MM.1S (cell line): ENCODE measurements around the gene ZPR1.
A peak's percentile ranks its signal among the peaks of the same experiment; 100 is the strongest.
"Not testable (repeated sequence)": the region's sequence is repeated elsewhere in the genome, so short reads cannot be mapped to it uniquely, and the experiment has no call there.

ENCODE experiments used
- DNase-seq: peaks from one replicate; pipeline ENCODE4 v3.0.0-alpha.2; 2015
- H2AFZ ChIP-seq: fragments of 300-600 bp; sonication (generic); 2 replicates; pipeline ENCODE4 v1.6.0; 2016; ENCODE audit warnings: antibody characterized with exemption, low read length
- H3F3A ChIP-seq: fragments of 300-600 bp; sonication (generic); 2 replicates; pipeline ENCODE4 v1.6.1; 2016; ENCODE audit warnings: mild to moderate bottlenecking, antibody characterized with exemption, low read length, moderate library complexity, mixed read lengths; ENCODE audit not compliant: insufficient read depth
- H3K27ac ChIP-seq: fragments of 300-600 bp; sonication (generic); 2 replicates; pipeline ENCODE4 v1.5.1; 2016; ENCODE audit warnings: mild to moderate bottlenecking, low read length
- H3K27me3 ChIP-seq: fragments of 300-600 bp; sonication (generic); replicated peaks from 2 replicates; pipeline ENCODE4 v1.6.0; 2016; ENCODE audit warnings: low read length; ENCODE audit not compliant: insufficient read depth
- H3K36me3 ChIP-seq: fragments of 300-600 bp; sonication (generic); replicated peaks from 2 replicates; pipeline ENCODE4 v1.6.1; 2016; ENCODE audit warnings: mild to moderate bottlenecking, low read length, mixed read lengths; ENCODE audit not compliant: insufficient read depth
- H3K4me1 ChIP-seq: fragments of 300-600 bp; sonication (generic); 2 replicates; pipeline ENCODE4 v1.6.1; 2016; ENCODE audit warnings: low read length, mixed read lengths
- H3K4me2 ChIP-seq: fragments of 300-600 bp; sonication (generic); 2 replicates; pipeline ENCODE4 v1.6.0; 2016; ENCODE audit warnings: low read depth, low read length
- H3K4me3 ChIP-seq: fragments of 300-600 bp; sonication (generic); 2 replicates; pipeline ENCODE4 v1.5.1; 2016; ENCODE audit warnings: low read length, mixed read lengths
- H3K79me2 ChIP-seq: fragments of 300-600 bp; sonication (generic); 2 replicates; pipeline ENCODE4 v1.6.1; 2016; ENCODE audit warnings: mixed run types, low read length, mixed read lengths
- H3K9ac ChIP-seq: fragments of 300-600 bp; sonication (generic); 2 replicates; pipeline ENCODE4 v1.6.1; 2016; ENCODE audit warnings: low read length, mixed read lengths
- H3K9me2 ChIP-seq: fragments of 300-600 bp; sonication (generic); replicated peaks from 2 replicates; pipeline ENCODE4 v1.6.1; 2016; ENCODE audit warnings: mild to moderate bottlenecking, low read length, mixed read lengths; ENCODE audit not compliant: insufficient read depth
- H3K9me3 ChIP-seq: fragments of 300-600 bp; sonication (generic); replicated peaks from 2 replicates; pipeline ENCODE4 v1.6.1; 2016; ENCODE audit warnings: mild to moderate bottlenecking, low read length, mixed read lengths; ENCODE audit not compliant: insufficient read depth
- H4K20me1 ChIP-seq: fragments of 300-600 bp; sonication (generic); 2 replicates; pipeline ENCODE4 v1.6.1; 2016; ENCODE audit warnings: mild to moderate bottlenecking, low read length, moderate library complexity, mixed read lengths; ENCODE audit not compliant: insufficient read depth
- EZH2 ChIP-seq: fragments of 300-600 bp; sonication (generic); optimal IDR thresholded peaks from 2 replicates; pipeline ENCODE3; 2017; ENCODE audit warnings: low read depth, mild to moderate bottlenecking, antibody characterized with exemption, low read length, mixed read lengths
- EZH2phosphoT487 ChIP-seq: fragments of 300-600 bp; sonication (generic); IDR thresholded peaks from 2 replicates; pipeline ENCODE4 v1.6.1; 2018; ENCODE audit warnings: antibody characterized with exemption, low read length
- TF ChIP-seq, protein P1 (sequence below): fragments of 300-600 bp; sonication (generic); IDR thresholded peaks from 2 replicates; pipeline ENCODE4 v1.5.1; 2016; ENCODE audit warnings: antibody characterized with exemption, low read length, mixed read lengths

Gene ZPR1

DNA sequence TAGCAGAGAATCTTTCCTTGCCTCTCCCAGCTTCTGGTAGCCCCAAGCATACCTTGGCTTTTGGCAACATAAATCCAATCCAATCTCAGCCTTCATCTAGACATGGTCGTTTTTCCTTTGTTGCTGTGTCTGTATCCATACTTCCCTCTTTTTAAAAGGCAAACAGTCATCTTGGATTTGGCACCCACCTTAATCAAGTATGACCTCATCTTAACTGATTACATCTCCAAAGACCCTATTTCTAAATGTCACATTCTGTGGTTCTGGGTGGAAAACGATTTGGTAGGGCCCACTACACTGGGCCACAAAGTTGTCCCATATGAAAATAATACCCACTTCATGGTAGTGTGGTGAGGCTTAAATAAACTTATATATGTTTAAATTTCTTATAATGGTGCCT is 15.9 kb downstream of the ZPR1 start:
- Histone ChIP-seq H3K79me2 (peaks cover 36% of the 10 kb centered on the region), H3K4me1 (peaks cover 32% of the 10 kb centered on the region), H2AFZ (no peak overlapping the region), H3K36me3 (peaks cover 3% of the 10 kb centered on the region), H3K4me2 (peak overlapping the region; percentile 75), H3K9me2 (no peaks in the 10 kb centered on the region), H3K27ac (peak overlapping the region; percentile 79), H3K27me3 (no peaks in the 10 kb centered on the region), H3F3A (peaks cover 22% of the 10 kb centered on the region), H3K4me3 (peak overlapping the region; percentile 87), H3K9me3 (no peaks in the 10 kb centered on the region), H4K20me1 (no peaks in the 10 kb centered on the region), H3K9ac (peak overlapping the region; percentile 97)
- TF ChIP-seq, protein P1, sequence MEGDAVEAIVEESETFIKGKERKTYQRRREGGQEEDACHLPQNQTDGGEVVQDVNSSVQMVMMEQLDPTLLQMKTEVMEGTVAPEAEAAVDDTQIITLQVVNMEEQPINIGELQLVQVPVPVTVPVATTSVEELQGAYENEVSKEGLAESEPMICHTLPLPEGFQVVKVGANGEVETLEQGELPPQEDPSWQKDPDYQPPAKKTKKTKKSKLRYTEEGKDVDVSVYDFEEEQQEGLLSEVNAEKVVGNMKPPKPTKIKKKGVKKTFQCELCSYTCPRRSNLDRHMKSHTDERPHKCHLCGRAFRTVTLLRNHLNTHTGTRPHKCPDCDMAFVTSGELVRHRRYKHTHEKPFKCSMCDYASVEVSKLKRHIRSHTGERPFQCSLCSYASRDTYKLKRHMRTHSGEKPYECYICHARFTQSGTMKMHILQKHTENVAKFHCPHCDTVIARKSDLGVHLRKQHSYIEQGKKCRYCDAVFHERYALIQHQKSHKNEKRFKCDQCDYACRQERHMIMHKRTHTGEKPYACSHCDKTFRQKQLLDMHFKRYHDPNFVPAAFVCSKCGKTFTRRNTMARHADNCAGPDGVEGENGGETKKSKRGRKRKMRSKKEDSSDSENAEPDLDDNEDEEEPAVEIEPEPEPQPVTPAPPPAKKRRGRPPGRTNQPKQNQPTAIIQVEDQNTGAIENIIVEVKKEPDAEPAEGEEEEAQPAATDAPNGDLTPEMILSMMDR = no peak
- TF ChIP-seq EZH2 (no peak), EZH2phosphoT487 (no peak)
- DNase-seq = no peak

DNA sequence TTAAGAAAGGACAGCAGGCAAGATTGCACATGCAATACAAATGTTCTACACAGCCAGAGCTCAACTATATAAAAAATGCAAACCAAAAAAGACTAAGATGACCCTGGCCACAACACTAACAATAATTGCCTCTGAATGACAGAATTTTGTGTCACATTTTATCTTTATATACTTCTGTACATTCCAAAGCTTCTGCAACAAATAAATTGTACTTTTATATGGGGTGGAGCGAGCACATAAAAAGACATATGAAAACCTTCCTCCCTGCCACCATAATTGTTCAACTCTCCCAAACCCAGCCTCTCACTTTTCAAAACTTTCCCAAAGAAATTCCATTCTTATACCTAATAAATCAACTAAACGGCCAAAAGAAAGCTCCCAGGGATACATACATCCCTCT is 25.7 kb downstream of the ZPR1 start:
- no peak overlapping the region for H3K4me2 ChIP-seq
- H3K9me2 ChIP-seq = no peaks in the 10 kb centered on the region
- H4K20me1 ChIP-seq = no peaks in the 10 kb centered on the region
- H3K27me3 ChIP-seq = no peaks in the 10 kb centered on the region
- no peak for TF ChIP-seq EZH2
- no peak for TF ChIP-seq EZH2phosphoT487
- TF ChIP-seq, protein P1 = no peak
- no peak for DNase-seq
- peaks cover 7% of the 10 kb centered on the region; the same call in 1 of the 2 replicates for H3K36me3 ChIP-seq
- no peak overlapping the region for H2AFZ ChIP-seq
- H3F3A ChIP-seq = no peaks in the 10 kb centered on the region
- no peak overlapping the region for H3K4me3 ChIP-seq
- H3K79me2 ChIP-seq = 0 out of 2 replicates have a peak, but pooled peaks cover 3% of the 10 kb centered on the region
- no peak overlapping the region for H3K9ac ChIP-seq
- H3K4me1 ChIP-seq = no peaks in the 10 kb centered on the region
- H3K9me3 ChIP-seq = no peaks in the 10 kb centered on the region
- no peak overlapping the region for H3K27ac ChIP-seq

DNA sequence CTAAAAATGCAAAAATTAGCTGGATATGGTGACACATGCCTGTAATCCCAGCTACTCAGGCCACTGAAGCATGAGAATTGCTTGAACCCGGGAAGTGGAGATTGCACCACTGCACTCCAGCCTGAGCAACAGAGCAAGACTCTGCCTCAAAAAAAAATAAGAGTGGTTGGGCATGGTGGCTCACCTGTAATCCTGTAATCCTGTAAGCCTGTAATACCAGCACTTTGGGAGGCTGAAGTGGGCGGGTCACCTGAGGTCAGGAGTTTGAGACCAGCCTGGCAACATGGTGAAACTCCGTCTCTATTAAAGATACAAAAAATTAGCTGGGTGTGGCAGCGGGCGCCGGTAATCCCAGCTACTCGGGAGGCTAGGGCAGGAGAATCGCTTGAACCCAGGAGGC is 31.8 kb downstream of the ZPR1 start:
- H3K4me3 ChIP-seq, H3K36me3 ChIP-seq, H4K20me1 ChIP-seq, H3F3A ChIP-seq, H3K4me2 ChIP-seq, H3K9me2 ChIP-seq, H2AFZ ChIP-seq, H3K27ac ChIP-seq, H3K9ac ChIP-seq, DNase-seq, H3K27me3 ChIP-seq, H3K9me3 ChIP-seq, H3K79me2 ChIP-seq, H3K4me1 ChIP-seq: not testable (repeated sequence)

DNA sequence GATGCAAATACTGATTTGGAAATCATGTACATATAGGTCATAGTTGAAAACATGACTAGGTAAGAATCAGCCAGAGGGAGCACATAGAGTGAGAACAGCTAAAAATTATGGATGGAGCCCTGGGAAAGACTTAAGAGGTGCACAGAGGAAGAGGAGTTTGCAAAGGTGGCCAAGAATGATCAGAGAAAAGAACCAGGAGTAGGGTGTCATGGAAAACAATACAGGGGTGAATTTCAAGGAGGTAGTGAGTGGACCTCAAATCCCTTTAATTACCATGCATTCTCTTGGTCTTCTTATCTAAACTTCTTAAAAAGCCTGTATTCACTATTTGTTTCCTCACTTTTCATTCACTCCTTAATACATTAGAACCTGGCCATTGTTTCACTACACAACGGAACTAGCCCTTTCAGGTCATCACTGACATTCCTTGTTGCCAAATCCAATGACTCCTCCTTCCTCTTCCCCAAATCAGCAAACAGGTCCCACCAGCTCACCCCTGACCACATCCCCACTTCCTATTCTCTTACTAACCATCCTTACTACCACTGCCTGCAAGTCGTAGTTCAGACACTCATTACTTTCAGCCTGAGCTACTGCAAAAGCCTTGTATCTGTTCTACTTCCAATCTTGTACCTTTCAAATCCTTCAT is 37.6 kb downstream of the ZPR1 start:
- Histone ChIP-seq H3K9me3 (no peaks in the 10 kb centered on the region), H3K4me1 (no peaks in the 10 kb centered on the region), H3K9ac (no peak overlapping the region), H3K27me3 (no peaks in the 10 kb centered on the region), H3K36me3 (no peaks in the 10 kb centered on the region; the same call in 1 of the 2 replicates), H3F3A (no peaks in the 10 kb centered on the region), H3K79me2 (no peaks in the 10 kb centered on the region), H2AFZ (no peak overlapping the region), H3K27ac (no peak overlapping the region), H3K4me3 (no peak overlapping the region), H3K4me2 (no peak overlapping the region), H3K9me2 (no peaks in the 10 kb centered on the region), H4K20me1 (no peaks in the 10 kb centered on the region)
- no peak for DNase-seq
- TF ChIP-seq EZH2phosphoT487 = no peak
- no peak for TF ChIP-seq EZH2
- TF ChIP-seq, protein P1 = no peak
